ENCODE results near the gene RYR2.

DNA sequence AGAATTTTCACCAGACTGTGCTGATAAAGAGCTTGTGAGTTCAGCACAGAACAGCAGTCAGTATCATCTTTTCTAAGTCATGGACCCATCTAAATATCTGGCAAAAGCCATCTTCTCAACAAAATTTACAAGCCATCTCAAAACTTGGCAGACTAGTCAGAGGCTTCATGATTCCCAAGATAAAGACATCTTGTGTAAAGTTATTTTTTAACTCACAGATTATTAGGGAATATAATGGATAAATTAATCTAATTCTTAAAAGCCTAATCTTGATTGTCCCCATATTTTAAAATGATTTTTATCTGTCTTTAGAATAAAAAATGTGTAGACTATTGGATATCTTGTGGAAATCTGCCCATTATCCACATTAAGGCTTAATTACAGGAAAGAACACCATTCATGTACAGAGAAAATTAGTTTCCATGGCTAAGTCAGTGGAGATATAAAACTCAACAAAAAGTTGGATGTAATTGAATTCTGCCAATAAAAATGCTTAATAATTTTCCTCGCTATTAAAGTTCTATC is 688.9 kb downstream of the RYR2 start:
- TF ChIP-seq, protein P1, sequence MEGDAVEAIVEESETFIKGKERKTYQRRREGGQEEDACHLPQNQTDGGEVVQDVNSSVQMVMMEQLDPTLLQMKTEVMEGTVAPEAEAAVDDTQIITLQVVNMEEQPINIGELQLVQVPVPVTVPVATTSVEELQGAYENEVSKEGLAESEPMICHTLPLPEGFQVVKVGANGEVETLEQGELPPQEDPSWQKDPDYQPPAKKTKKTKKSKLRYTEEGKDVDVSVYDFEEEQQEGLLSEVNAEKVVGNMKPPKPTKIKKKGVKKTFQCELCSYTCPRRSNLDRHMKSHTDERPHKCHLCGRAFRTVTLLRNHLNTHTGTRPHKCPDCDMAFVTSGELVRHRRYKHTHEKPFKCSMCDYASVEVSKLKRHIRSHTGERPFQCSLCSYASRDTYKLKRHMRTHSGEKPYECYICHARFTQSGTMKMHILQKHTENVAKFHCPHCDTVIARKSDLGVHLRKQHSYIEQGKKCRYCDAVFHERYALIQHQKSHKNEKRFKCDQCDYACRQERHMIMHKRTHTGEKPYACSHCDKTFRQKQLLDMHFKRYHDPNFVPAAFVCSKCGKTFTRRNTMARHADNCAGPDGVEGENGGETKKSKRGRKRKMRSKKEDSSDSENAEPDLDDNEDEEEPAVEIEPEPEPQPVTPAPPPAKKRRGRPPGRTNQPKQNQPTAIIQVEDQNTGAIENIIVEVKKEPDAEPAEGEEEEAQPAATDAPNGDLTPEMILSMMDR (IDR thresholded peaks at IDR 0.05), result no peak
- TF ChIP-seq POLR2A (IDR thresholded peaks at IDR 0.05), result no peak
